AG10803 (cell line): Measurements from ENCODE around the gene MCF2L2.

Experiments used
- DNase-seq: peaks from one replicate; pipeline ENCODE4 v3.0.0; 2010; ENCODE audit warnings: low read depth
- H3K4me3 ChIP-seq: 2 replicates; pipeline ENCODE4 v1.5.1; 2011; ENCODE audit warnings: mild to moderate bottlenecking, low read length, control low read depth
- CTCF ChIP-seq: conservative IDR thresholded peaks from 2 replicates; pipeline ENCODE4 v1.5.1; 2011; ENCODE audit warnings: mild to moderate bottlenecking, low read length, control low read depth, inconsistent platforms

MCF2L2 gene

GRCh38 chr3:183131186-183131725, 297.2 kb downstream of the MCF2L2 start:
- DNase-seq = no peak
- no peak overlapping the region for H3K4me3 ChIP-seq
- no peak for TF ChIP-seq CTCF

GRCh38 chr3:183129243-183129642, 299.2 kb downstream of the MCF2L2 start:
- no peak for TF ChIP-seq CTCF
- no peak for DNase-seq
- H3K4me3 ChIP-seq = no peak overlapping the region

GRCh38 chr3:183128709-183129108, 299.7 kb downstream of the MCF2L2 start:
- no peak for DNase-seq
- no peak overlapping the region for H3K4me3 ChIP-seq
- no peak for TF ChIP-seq CTCF
